ENCODE results near the gene SOX6. TPM values are rescaled to one million over a fixed set of nuclear protein-coding genes. Genes with fewer than 3 reads are reported as not detected.

SOX6 gene
- polyA plus RNA-seq, 1 experiment = 6.0 TPM

- TF ChIP-seq CTCF (IDR thresholded peaks at IDR 0.05; ENCODE audit: low read depth, low read length) = no peak
- no peaks in the 10 kb centered on the region for H3K27me3 ChIP-seq (ENCODE audit: control insufficient read depth, insufficient read depth, low read length)
- H3K9me3 ChIP-seq (ENCODE audit: control insufficient read depth, insufficient read depth, low read length) = no peaks in the 10 kb centered on the region
- no peak overlapping the region for H3K27ac ChIP-seq (ENCODE audit: low read depth, low read length)
- POLR2A ChIA-PET = no interaction called here
- no peak for DNase-seq (ENCODE audit: low read depth, low spot score)
- H3K4me3 ChIP-seq (ENCODE audit: low read depth, low read length) = no peak overlapping the region
- CTCF ChIA-PET = interaction anchor here (3.8 kb wide), 1 partner anchor 516 kb away, joined by 15 read pairs; no protein-coding TSS in a partner anchor
Observed at GRCh38 chr11:16097543-16097942, 258.8 kb downstream of the SOX6 start.

GRCh38 chr11:16096336-16096735 lies 260.0 kb downstream of the SOX6 start:
- DNase-seq (ENCODE audit: low read depth, low spot score) = no peak
- H3K4me3 ChIP-seq (ENCODE audit: low read depth, low read length) = no peak overlapping the region
- no peak overlapping the region for H3K27ac ChIP-seq (ENCODE audit: low read depth, low read length)
- POLR2A ChIA-PET = no interaction called here
- H3K27me3 ChIP-seq (ENCODE audit: control insufficient read depth, insufficient read depth, low read length) = no peaks in the 10 kb centered on the region
- CTCF ChIA-PET = interaction anchor here (0.7 to 3.8 kb wide), 2 partner anchors 9 to 517 kb away, joined by 4 to 15 read pairs; no protein-coding TSS in a partner anchor
- H3K9me3 ChIP-seq (ENCODE audit: control insufficient read depth, insufficient read depth, low read length) = no peaks in the 10 kb centered on the region
- TF ChIP-seq CTCF (IDR thresholded peaks at IDR 0.05; ENCODE audit: low read depth, low read length) = no peak

- ChIA-PET CTCF (interaction anchor here (3.8 kb wide), 1 partner anchor 518 kb away, joined by 15 read pairs; no protein-coding TSS in a partner anchor), POLR2A (no interaction called here)
- DNase-seq (ENCODE audit: low read depth, low spot score) = no peak
- Histone ChIP-seq H3K27ac (ENCODE audit: low read depth, low read length) (no peak overlapping the region), H3K9me3 (ENCODE audit: control insufficient read depth, insufficient read depth, low read length) (no peaks in the 10 kb centered on the region), H3K27me3 (ENCODE audit: control insufficient read depth, insufficient read depth, low read length) (no peaks in the 10 kb centered on the region), H3K4me3 (ENCODE audit: low read depth, low read length) (no peak overlapping the region)
- no peak for TF ChIP-seq CTCF (IDR thresholded peaks at IDR 0.05; ENCODE audit: low read depth, low read length)
Observed at GRCh38 chr11:16095756-16096155, 260.6 kb downstream of the SOX6 start.

- no peaks in the 10 kb centered on the region for H3K27me3 ChIP-seq (ENCODE audit: control insufficient read depth, insufficient read depth, low read length)
- POLR2A ChIA-PET = no interaction called here
- DNase-seq (ENCODE audit: low read depth, low spot score) = no peak
- no peak overlapping the region for H3K4me3 ChIP-seq (ENCODE audit: low read depth, low read length)
- H3K9me3 ChIP-seq (ENCODE audit: control insufficient read depth, insufficient read depth, low read length) = no peaks in the 10 kb centered on the region
- CTCF ChIA-PET = no interaction called here
- TF ChIP-seq CTCF (IDR thresholded peaks at IDR 0.05; ENCODE audit: low read depth, low read length) = no peak
- no peak overlapping the region for H3K27ac ChIP-seq (ENCODE audit: low read depth, low read length)
Observed at GRCh38 chr11:16093889-16094653, 262.3 kb downstream of the SOX6 start.

- H3K9me3 ChIP-seq (ENCODE audit: control insufficient read depth, insufficient read depth, low read length) = no peaks in the 10 kb centered on the region
- TF ChIP-seq CTCF (IDR thresholded peaks at IDR 0.05; ENCODE audit: low read depth, low read length) = no peak
- ChIA-PET POLR2A (no interaction called here), CTCF (no interaction called here)
- DNase-seq (ENCODE audit: low read depth, low spot score) = no peak
- H3K4me3 ChIP-seq (ENCODE audit: low read depth, low read length) = no peak overlapping the region
- H3K27ac ChIP-seq (ENCODE audit: low read depth, low read length) = no peak overlapping the region
- H3K27me3 ChIP-seq (ENCODE audit: control insufficient read depth, insufficient read depth, low read length) = no peaks in the 10 kb centered on the region
Observed at GRCh38 chr11:16091862-16092261, 264.5 kb downstream of the SOX6 start.

Data from AG04450 (cell line).